GM18507 (cell line): Measurements from ENCODE around the gene ITIH1.
A peak's percentile ranks its signal among the peaks of the same experiment; 100 is the strongest.
"Not testable (repeated sequence)": the region's sequence is repeated elsewhere in the genome, so short reads cannot be mapped to it uniquely, and the experiment has no call there.

Source experiments
- DNase-seq: peaks from one replicate; pipeline ENCODE4 v3.0.0; 2011; ENCODE audit warnings: low read depth; ENCODE audit not compliant: insufficient read length; ENCODE audit errors: extremely low spot score
- FAIRE-seq: peaks from 2 replicates; lab custom pipeline; 2011; peaks lifted over from hg19 to GRCh38; lab: Jason Lieb, UNC

The ITIH1 gene

DNA sequence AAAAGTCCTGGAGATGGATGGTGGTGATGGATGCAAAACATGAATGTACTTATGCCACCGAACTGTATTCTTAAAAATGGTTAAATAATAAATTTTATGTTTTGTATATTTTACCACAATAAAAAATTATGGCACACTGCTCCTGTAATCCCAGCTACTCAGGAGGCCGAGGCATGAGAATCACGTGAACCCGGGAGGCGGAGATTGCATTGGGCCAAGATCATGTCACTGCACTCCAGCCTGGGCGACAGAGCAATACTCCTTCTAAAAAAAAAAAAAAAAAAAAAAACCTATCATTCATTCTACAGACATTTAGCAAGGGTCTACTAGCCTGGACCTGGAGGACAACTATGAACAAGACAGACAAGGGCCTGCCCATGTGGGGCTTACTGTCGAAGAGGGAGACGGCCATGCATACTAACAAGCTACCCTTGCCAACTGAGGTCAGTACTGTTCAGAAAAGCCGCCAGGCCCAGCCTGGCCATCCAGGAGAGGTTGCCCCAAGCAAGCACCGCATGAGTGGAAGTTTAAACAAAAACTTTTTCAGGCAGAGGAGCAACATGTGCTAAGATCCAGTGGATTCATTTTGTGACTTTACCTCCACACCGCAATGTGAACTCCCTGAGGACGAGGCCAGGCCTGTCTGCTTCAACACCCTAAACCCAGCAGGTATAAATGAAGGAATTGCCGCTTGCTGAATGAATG lies 3.9 kb upstream of the ITIH1 start:
- FAIRE-seq: no peak
- no peak for DNase-seq

GRCh38 chr3:52774066-52774713 lies 3.2 kb upstream of the ITIH1 start:
- FAIRE-seq: no peak

GRCh38 chr3:52774901-52775864 lies 2.2 kb upstream of the ITIH1 start:
- DNase-seq (no peak), FAIRE-seq (no peak)

More at GRCh38 chr3:52774066-52774713, 3.2 kb upstream of the ITIH1 start:
- no peak for DNase-seq

DNA sequence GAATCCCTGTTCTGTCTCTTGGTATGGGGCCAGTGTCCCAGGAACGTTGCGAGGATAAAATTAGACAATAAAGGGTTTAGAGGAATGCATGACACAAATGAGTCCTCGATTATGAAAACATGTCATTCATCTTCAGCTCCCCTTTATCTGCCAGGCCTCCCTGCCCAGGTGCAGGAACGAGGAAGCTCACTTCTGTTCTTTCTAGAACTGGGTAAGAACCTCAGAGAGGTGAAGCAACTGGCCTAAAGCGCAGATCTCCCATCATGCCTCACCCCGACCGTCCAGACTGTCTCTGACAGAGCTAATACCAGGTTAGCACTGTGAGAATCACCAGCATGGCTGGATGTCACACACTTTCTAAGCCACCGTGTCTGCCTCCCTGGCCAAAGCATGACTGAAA lies 1.5 kb upstream of the ITIH1 start:
- DNase-seq (no peak), FAIRE-seq (no peak)

DNA sequence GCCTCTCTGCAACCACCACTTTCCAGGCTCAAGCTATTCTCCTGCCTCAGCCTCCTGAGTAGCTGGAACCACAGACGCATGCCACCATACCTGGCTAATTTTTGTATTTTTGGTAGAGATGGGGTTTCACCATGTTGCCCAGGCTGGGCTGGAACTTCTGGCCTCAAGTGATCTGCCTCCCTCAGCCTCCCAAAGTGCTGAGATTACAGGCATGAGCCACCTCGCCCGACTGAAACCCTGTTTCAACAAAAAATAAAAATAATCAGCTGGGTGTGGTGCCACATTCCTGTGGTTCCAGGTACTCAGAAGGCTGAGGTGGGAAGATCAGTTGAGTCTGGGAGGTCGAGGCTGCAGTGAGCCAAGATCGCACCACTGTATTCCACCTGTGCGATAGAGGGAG lies 913 bp upstream of the ITIH1 start:
- FAIRE-seq, DNase-seq: not testable (repeated sequence)

DNA sequence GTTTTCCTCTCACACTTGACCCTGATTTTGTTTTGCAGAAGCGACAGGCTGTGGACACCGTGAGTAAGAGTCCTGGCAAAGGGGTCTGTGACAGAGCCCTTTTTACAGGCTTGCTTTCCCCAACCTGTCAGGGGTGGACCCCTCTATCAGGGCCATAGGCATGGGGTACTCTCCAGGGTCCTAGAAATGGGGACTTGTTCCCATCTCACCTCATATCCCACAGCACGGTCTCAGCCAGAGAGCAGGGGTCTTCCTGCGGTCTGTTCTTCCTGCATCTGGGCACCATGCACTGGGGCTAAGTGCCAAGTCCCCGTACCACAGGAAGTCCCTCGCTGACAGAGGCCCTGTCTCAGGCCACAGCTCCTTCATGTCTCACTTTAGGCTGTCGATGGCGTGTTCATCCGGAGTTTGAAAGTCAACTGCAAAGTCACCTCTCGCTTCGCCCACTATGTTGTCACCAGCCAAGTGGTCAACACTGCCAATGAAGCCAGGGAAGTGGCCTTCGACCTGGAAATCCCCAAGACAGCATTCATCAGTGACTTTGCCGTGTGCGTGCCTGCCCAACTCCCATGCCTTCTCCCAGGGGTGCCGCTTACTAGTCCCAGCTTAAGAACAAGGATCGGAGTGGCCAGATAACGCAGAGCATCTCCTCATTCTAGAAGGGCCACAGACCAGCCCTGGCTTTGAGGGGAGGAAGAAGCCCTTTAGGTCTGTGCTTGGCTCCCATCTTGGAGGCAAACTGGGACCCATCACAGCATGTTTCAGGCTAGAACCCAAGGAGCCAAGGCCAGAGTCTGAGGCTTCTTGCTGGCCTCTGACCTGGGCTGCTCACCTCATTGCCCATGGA lies 783 bp downstream of the ITIH1 start:
- DNase-seq: no peak
- FAIRE-seq: no peak

DNA sequence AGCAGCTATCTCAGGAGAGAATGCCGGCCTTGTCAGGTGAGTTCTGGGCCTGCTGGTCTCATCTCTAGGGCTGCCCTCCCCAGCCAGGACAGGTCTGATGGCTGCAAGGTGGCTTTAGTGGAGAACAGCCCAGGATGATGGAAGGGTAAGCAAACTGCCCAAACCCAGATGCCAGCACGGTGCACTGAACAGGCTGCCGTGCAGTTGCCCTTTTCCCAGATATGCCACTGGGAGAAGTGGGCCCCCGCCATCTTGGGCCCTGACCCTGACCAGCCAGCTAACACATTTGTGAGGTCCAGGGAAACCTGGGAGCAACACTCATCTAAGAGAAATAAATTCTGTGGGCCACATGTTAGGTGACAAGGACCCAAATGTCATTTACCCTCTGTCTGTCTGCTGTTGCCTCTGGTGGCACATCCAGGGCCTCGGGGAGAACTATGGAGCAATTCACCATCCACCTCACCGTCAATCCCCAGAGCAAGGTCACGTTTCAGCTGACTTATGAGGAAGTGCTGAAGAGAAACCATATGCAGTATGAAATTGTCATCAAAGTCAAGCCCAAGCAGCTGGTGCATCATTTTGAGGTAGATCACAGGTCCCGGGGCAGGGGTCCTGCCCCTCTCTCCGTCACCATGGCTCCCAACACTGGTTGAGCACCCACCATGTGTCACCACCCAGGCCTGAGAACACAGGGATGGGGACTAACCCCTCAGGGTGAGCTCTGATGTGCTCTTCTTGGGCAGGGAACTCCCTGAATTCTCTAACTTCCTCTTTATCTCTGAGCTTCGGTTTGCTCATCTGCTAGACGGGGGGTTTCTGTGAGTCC lies 1.8 kb downstream of the ITIH1 start:
- peak; percentile 71 for FAIRE-seq
- DNase-seq: peak; percentile 30

DNA sequence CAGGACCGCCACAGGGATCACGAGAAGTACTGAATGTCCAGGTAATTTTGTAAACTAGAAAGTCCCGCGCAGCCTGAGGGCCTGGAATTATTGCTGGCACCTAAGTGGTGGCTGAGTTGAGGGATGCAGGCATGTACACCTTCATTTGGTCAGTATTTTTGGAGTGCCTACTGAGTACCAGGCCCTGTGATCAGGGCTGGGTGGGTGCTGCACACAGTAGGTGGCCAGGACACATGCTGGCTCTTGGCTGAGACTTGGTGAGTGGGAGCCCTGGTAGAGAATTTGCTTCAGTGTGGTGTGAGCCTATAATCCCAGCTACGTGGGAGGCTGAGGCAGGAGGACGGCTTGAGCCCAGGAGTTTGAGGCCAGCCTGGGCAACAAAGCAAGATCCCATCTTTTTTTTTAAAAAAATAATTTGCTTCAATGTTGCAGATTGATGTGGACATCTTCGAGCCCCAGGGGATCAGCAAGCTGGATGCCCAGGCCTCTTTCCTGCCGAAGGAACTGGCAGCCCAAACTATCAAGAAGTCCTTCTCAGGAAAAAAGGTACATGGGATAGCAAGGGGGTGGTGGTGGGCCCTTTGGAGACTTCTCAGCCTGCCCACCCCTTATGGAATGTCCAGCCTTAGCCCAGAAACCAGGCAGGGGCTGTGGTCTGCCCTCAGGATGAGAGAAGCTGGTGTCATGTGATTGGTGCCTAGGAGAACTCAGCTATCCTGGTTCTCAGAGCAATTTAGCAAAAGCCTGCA lies 2.6 kb downstream of the ITIH1 start:
- no peak for FAIRE-seq
- no peak for DNase-seq

DNA sequence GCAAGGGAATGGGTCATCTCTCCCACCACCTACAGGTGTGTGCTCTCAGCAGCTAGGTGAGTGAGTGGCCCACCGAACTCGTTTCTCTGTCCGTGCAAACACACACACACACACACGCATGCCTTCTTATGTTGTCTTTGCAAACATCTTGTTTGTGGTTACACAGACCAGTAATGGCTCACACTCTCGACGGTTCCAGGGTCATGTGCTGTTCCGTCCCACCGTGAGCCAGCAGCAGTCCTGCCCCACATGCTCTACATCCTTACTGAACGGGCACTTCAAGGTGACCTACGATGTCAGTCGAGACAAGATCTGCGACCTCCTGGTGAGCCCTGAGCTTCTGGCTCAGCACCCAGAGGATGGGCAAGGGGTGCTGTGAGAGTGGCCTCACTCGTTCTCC lies 4.3 kb downstream of the ITIH1 start:
- no peak for FAIRE-seq
- DNase-seq: no peak

DNA sequence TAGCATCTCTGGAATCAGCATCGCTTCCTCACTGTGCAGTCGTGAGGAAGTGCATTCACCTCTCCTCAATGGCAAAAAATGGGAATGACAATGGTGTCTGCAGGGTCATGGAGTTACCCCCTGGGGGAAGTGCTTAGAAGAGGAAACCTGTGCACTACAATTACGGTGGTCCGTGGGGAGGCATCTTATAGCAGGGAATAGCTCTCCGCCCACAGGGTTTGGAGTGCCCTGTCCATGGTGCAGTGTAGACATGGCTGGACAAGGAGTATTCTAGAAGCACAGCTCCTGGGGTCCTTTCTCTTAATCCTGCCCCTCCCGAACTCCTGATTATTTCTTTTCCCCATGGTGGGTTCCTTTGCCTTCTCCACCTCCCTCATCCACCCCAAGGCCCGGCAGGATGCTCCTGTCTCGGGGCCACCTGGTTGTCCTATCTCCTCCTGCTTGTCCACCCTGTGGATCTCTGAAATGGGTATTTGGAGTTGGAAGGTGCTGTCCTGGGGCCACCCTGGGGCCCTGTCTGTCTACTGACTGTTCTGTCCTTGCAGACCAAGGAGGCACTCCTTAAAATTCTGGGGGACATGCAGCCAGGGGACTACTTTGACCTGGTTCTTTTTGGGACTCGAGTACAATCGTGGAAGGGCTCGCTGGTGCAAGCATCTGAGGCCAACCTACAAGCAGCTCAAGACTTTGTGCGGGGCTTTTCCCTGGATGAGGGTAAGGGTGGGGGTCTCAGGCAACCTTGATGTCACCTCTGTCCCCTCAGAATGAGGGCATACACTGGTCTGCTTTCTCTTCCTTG lies 5.2 kb downstream of the ITIH1 start:
- DNase-seq (no peak), FAIRE-seq (no peak)

- DNase-seq: no peak
- no peak for FAIRE-seq
Measured at GRCh38 chr3:52783211-52783555, 5.8 kb downstream of the ITIH1 start.

GRCh38 chr3:52784021-52784621 lies 6.7 kb downstream of the ITIH1 start:
- FAIRE-seq (no peak), DNase-seq (no peak)

DNA sequence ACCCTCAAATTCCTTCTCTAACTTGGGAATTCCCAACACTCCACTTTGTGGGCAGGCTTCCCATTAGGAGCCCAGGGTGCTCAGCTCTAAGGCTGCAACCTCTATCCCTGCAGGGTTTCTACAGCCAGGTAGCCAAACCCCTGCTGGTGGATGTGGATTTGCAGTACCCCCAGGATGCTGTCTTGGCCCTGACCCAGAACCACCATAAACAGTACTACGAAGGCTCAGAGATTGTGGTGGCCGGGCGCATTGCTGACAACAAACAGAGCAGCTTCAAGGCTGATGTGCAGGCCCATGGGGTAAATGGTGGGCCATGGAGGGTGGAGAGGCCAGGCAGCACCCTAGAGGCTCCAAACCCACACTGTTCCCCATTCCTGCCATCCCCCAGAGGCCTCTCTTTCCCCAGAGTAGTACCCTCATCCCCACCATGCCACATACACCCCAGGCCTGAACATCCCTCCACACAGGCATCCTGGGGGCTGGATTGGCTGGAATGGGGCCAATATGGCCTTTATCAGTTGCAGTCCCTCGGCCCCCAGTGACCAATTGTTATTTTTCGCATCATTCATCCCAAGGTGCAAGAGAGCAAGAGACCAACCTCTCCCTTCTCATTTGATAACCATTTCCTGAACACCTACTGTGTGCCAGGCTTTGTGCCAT lies 7.7 kb downstream of the ITIH1 start:
- no peak for DNase-seq
- FAIRE-seq: no peak

- FAIRE-seq: no peak
Measured at GRCh38 chr3:52786330-52787215, 9.2 kb downstream of the ITIH1 start.

DNA sequence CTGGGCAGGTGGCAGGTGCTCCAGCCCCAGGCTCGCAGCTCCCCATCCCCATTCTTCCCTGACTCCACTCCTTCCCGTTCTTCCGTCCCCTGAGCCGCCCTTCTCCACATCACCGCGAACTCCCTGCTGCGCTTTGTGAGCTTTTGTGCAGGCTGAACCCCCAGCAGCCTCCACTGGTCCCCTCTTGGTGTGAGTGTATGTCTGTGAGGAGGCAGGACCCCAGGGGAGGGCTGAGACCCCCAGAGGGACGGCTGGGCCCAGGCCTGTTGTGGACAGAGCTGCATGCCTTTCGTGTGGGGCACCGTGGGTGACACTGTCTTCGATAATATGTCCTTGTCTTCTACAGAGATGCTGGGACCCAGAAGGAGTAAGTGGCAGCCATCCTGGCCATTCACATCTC lies 9.8 kb downstream of the ITIH1 start:
- no peak for FAIRE-seq
- no peak for DNase-seq

More at GRCh38 chr3:52786330-52787215, 9.2 kb downstream of the ITIH1 start:
- DNase-seq: no peak
